HG03280 (cell line): ENCODE measurements around the gene LINGO3.

Source experiments
- ATAC-seq: cut with Tn5 transposase; IDR thresholded peaks from one replicate; pipeline ENCODE4 v1.9.1; 2021; ENCODE audit warnings: mild to moderate bottlenecking, moderate library complexity; ENCODE audit not compliant: unreplicated experiment

LINGO3 gene

DNA sequence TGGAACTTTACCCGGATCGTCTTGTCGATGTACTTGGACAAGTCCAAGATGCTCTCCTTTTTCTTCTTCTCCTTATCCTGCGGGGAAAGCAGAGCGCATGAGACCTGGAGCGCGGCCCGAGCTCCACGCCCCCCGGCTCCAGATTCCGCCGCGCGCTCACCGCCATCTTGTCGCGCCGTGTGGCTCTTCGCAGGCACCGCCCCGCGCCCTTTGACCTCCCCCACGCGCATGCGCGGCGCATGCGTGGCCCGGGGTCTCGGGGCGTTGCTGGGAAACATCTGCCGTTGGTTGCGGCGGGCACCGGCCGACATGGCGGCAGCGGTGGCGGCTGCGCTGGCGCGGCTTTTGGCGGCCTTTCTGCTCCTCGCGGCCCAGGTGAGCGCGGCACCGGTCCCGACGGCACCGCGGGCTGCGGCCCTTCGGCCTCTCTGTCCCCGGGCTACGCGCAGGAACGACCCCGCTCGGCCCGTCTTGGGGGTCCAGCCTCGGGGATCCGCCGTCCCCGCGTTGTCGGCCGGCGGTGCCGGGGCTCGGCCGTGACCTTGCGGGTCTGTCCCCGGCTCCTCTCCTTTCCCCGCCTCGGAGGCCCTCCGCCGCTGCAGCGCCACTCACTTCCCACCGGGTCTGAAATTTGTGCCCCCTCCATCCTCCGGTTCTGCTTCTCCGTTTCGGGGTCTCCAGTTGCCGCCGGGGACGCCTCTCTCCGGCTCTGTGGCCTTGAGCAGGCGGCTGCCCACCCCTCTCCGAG, 20.6 kb upstream of the LINGO3 start, which contains the start of the genes LSM7 and SPPL2B:
LSM7 (minus strand) TSS at position 186 of the 748 bp plus-strand sequence; CDS start at position 166, 20 bp downstream.
SPPL2B (plus strand) TSS at position 284 of the 748 bp plus-strand sequence; CDS start at position 310, 26 bp downstream.
- peak; percentile 60 for ATAC-seq

- peak; percentile 40 for ATAC-seq
Observed at GRCh38 chr19:2327773-2328400, 19.9 kb upstream of the LINGO3 start.

DNA sequence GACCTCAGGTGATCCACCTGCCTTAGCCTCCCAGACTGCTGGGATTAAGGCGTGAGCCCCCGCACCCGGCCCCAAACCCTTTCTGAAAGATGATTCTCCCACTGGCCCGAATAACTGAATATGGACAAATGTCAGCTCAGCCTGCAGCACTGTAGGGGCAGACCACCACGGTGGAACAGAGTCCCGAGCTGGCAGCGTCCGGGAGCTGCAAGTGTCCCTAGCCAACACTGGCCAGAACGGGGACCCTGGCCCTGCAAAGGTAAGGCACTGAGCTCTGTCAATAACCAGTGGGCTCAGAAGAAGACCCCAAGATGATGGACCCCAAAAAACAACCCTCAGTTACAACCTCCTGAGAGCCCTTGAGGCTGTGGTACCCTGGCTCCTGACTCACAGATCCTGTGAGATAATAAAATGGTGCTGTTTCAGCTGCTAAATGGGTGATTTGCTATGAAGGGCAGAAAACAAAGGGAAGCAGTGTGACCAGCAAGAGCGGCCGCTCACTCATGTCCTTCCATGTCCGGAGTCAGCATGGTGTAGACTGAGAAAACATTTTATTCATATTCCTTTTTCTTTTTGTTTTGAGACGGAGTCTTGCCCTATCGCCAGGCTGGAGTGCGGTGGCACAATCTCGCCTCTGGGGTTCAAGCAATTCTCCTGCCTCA, 18.9 kb upstream of the LINGO3 start:
- ATAC-seq, result no peak

- ATAC-seq, result no peak
Observed at GRCh38 chr19:2325281-2326046, 17.5 kb upstream of the LINGO3 start.

DNA sequence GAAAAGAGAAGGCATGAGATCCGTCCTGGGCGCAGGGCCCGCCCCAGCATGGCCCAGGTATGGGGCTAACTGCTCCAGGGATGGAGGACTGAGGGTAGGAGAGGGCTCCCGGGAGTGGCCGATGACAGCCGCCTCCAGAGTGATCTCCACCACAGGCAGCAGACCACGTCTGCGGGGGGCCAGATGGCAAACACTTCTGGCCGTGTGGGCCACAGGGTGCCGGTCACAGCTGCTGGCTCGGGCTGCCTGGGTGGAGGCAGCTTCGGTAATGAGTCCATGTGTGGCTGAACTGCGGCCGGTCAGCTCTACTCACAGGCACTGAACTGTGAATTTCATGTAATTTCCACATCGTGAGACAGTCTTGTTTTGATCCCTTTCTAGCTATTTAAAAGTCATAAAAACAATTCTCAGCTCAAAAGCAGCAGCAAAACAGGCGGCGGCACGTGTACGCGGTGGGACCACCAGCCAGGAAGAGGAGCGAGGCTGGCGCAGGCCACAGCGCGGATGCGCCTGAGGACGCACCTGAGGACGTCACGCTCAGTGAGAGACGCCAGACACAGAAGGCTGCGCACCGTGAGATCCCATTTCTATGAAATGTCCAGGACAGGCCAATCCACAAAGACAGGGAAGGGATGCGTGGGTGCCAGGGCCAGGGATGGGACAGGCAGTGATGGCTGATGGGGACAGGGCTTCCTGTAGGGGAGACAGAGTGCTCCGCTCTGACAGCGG, 16.4 kb upstream of the LINGO3 start:
- no peak for ATAC-seq

GRCh38 chr19:2323707-2324106, 15.8 kb upstream of the LINGO3 start:
- ATAC-seq, result no peak

GRCh38 chr19:2321565-2322283, 13.8 kb upstream of the LINGO3 start:
- no peak for ATAC-seq

- ATAC-seq, result no peak
Observed at GRCh38 chr19:2320939-2321338, 13.0 kb upstream of the LINGO3 start.

DNA sequence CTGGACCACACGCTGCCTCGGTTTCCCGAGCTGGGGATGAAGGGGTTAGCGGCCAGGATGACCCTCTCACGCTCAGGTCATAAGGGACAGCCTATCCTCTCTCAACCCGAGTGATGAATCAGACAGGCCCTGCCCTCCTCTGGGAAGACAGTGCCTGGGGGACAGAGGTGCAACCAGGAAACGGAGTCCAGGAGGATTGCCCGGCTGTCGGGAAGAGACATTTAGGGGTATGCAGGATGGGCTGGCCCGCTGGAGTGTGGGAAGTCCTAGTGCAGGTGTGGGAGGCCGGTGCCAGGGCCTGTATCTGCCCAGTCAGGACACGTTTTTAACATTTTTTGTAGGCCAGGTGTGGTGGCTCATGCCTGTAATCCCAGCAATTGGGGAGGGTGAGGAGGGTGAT, 12.1 kb upstream of the LINGO3 start:
- ATAC-seq, result no peak

DNA sequence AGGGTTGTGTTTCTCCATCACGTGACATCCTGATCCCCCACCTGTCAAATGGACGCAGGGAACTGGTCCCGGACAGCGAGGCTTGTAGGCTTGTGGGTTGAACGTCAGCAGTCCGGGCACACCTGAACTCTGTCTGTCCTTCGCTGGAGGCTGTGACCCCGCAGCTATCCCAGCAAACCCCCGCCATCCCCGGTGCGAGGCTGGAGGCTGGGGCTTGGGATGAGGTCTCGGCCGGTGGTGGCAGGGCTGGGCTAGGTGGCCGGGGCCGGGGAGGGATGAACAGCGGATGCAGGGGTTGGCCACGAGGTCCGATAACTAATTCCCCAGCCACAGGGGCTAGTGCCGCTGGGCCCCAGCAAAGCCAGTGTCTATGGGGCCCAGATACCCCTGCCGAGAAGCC, 11.6 kb upstream of the LINGO3 start:
- ATAC-seq, result no peak

DNA sequence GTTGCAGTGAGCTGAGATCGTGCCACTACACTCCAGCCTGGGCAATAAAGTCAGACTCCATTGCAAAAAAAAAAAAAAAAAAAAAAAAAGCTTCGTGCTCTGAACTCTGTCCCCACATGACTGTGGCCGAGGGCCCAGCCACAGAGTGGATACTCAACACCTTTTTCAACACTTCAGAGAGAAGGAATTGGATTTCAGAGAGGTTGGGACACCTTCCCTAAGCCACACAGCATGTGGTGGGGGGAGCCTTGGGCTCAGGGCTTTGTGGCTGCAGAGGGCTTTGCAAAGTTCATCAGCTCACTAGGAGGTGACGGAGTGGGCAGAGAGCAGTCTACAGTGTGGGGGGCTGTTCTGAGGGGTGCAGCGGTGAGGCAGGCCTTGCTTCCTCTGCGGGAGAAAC, 11.0 kb upstream of the LINGO3 start:
- ATAC-seq, result no peak

- ATAC-seq, result no peak
Observed at GRCh38 chr19:2317756-2318155, 9.8 kb upstream of the LINGO3 start.

DNA sequence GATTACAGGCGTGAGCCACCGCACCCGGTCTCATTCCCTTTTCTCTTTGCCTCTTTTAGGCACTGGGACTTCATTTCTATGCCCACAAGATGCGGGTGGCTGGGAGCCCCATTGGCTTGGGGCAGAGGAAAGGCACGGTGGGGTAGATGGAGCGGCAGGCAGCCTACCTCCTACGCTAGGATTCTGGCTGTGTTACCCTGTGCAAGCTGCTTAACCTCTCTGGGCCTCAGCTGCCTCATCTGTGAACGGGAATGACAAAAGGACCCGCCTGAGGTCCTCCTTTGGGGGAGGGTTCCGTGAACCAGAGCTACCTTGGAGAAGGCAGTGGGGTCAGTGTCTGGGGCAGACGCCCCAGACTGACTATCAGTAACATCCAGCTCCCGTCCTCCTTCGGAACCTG, 9.3 kb upstream of the LINGO3 start:
- ATAC-seq, result no peak

GRCh38 chr19:2315818-2316353, 7.9 kb upstream of the LINGO3 start:
- no peak for ATAC-seq

DNA sequence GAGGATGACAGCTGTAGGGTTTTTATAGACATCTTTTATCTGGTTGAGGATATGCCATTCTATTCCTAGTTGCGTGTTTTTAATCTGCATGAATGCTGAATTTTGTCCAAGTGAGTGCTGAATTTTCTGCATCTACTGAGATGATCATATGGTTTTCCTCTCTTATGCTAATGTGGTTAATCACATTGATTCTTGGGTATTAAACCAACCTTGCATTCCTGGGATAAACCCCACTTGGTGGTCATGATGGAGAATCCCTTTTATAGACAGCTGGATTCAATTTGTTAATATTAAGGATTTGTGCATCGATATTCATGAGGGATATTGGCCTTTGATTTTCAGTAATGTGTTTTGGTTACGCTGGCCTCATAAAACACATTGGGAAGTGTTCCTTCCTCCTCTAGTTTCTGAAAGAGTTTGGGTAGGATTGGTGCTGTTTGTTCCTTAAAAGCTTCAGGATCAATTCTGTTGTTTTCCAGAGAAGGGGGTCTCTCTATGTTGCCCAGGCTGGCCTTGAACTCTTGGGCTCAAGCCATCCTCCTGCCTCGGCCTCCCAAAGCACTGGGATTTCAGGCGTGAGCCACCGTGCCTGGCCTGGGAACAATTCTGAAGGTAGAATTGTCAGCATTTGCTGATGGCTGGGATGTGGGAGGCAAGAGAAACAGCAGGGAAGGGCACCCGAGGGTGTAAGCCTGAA, 7.3 kb upstream of the LINGO3 start:
- ATAC-seq, result no peak

DNA sequence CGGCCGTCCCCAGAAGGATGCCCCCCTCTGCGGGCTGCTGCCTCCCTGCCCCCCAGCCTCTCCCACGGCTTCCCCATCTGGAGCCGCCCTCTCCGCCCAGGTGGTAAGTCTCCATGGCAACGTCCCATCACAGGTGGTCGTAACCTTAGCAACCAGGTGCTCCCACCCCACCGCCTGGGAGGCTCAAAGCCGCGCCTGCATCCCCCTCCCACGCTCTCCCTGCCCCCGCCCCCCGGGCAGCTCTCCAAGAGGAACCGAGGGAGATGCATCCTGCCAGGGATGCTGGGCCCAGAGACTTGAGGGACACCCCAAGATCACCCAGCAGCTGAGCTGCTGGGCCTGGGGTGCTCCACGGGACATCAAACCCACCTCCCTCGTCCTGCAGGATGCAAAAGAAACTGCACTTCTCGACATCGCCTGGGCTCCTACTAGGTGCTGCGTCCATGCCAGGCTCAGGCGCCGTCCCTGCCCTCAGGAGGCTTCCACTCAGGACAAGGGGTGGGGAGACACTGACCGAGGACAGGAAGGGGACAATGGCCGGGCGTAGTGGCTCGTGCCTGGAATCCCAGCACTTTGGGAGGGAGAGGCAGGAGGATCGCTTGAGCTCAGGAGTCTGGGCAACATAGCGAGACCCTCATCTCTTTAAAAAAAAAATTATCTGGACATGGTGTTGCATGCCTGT, 5.0 kb upstream of the LINGO3 start:
- ATAC-seq, result no peak

GRCh38 chr19:2311093-2311492, 3.1 kb upstream of the LINGO3 start:
- no peak for ATAC-seq

GRCh38 chr19:2309734-2310362, 1.9 kb upstream of the LINGO3 start:
- no peak for ATAC-seq
